GM19025 (cell line): ENCODE measurements around the gene IL1RAPL1.

Experiments
- ATAC-seq: cut with Tn5 transposase; IDR thresholded peaks from one replicate; pipeline ENCODE4 v1.9.1; 2021; ENCODE audit warnings: mild to moderate bottlenecking, low read depth, moderate library complexity; ENCODE audit not compliant: unreplicated experiment

The IL1RAPL1 gene

GRCh38 chrX:29687687-29688086, 1100.4 kb downstream of the IL1RAPL1 start:
- no peak for ATAC-seq

- no peak for ATAC-seq
These were observed 1102.8 kb downstream of the IL1RAPL1 start for GRCh38 chrX:29690061-29690460.

GRCh38 chrX:29691044-29691443, 1103.8 kb downstream of the IL1RAPL1 start:
- ATAC-seq: no peak

- no peak for ATAC-seq
These were observed 1106.7 kb downstream of the IL1RAPL1 start for GRCh38 chrX:29693912-29694311.

- ATAC-seq: no peak
These were observed 1112.0 kb downstream of the IL1RAPL1 start for GRCh38 chrX:29699239-29699638.

- no peak for ATAC-seq
These were observed 1119.8 kb downstream of the IL1RAPL1 start for GRCh38 chrX:29707088-29707487.

- no peak for ATAC-seq
These were observed 1133.9 kb downstream of the IL1RAPL1 start for GRCh38 chrX:29721152-29721551.

GRCh38 chrX:29724316-29724715, 1137.1 kb downstream of the IL1RAPL1 start:
- ATAC-seq: no peak

- no peak for ATAC-seq
These were observed 1139.6 kb downstream of the IL1RAPL1 start for GRCh38 chrX:29726811-29727210.

- no peak for ATAC-seq
These were observed 1141.4 kb downstream of the IL1RAPL1 start for GRCh38 chrX:29728639-29729038.

- ATAC-seq: no peak
These were observed 1157.7 kb downstream of the IL1RAPL1 start for GRCh38 chrX:29744966-29745365.

- no peak for ATAC-seq
These were observed 1159.1 kb downstream of the IL1RAPL1 start for GRCh38 chrX:29746326-29746725.

- no peak for ATAC-seq
These were observed 1174.8 kb downstream of the IL1RAPL1 start for GRCh38 chrX:29762006-29762405.

GRCh38 chrX:29775890-29776289, 1188.6 kb downstream of the IL1RAPL1 start:
- ATAC-seq: no peak

GRCh38 chrX:29787656-29788055, 1200.4 kb downstream of the IL1RAPL1 start:
- no peak for ATAC-seq

GRCh38 chrX:29788991-29789699, 1201.9 kb downstream of the IL1RAPL1 start:
- ATAC-seq: no peak

- ATAC-seq: no peak
These were observed 1205.1 kb downstream of the IL1RAPL1 start for GRCh38 chrX:29792335-29792734.

- no peak for ATAC-seq
These were observed 1209.9 kb downstream of the IL1RAPL1 start for GRCh38 chrX:29797156-29797555.

GRCh38 chrX:29798469-29798868, 1211.2 kb downstream of the IL1RAPL1 start:
- ATAC-seq: no peak

- no peak for ATAC-seq
These were observed 1225.9 kb downstream of the IL1RAPL1 start for GRCh38 chrX:29813174-29813573.

- ATAC-seq: no peak
These were observed 1237.1 kb downstream of the IL1RAPL1 start for GRCh38 chrX:29824176-29824906.

- no peak for ATAC-seq
These were observed 1239.5 kb downstream of the IL1RAPL1 start for GRCh38 chrX:29826742-29827141.
